Measurements from ENCODE around the gene GORAB. TPM values are rescaled to one million over a fixed set of nuclear protein-coding genes. Genes with fewer than 3 reads are reported as not detected.

GORAB gene
- total and polyA plus RNA-seq, 10 donors, result 10.2 to 21.6 (median 14.0) TPM

DNA sequence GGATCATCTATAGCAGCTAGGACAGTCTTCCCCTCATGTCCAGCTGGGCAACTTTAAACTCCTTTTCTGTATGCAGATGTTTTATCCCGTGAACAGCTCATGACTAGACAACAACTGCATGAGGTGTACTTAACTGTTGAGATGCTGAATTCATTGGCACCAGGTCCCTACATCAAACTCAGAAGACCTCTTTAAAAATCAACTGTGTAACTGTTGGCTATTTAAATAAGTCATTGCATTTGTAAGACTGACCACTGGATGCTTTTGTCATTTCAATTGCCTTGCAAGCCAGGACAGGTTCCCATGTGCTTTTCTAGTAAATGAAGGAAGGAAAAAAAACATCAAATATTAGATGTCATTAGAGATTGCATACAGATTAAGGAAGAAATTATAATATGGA lies 28.3 kb upstream of the GORAB start:
- no peak for DNase-seq
- Histone ChIP-seq H3K36me3 (no peaks in the 10 kb centered on the region), H3K4me3 (no peak overlapping the region), H3K9me3 (peaks cover 0 to 8% (median 0%) of the 10 kb centered on the region in 8 donors), H3K27me3 (replicated peaks in 1 of 7) (no peaks in the 10 kb centered on the region), H3K4me1 (no peaks in the 10 kb centered on the region), H3K27ac (no peak overlapping the region)
- TF ChIP-seq POLR2AphosphoS5 (IDR thresholded peaks at IDR 0.05) (no peak), POLR2A (IDR thresholded peaks at IDR 0.05) (no peak)
- TF ChIP-seq, protein P1, sequence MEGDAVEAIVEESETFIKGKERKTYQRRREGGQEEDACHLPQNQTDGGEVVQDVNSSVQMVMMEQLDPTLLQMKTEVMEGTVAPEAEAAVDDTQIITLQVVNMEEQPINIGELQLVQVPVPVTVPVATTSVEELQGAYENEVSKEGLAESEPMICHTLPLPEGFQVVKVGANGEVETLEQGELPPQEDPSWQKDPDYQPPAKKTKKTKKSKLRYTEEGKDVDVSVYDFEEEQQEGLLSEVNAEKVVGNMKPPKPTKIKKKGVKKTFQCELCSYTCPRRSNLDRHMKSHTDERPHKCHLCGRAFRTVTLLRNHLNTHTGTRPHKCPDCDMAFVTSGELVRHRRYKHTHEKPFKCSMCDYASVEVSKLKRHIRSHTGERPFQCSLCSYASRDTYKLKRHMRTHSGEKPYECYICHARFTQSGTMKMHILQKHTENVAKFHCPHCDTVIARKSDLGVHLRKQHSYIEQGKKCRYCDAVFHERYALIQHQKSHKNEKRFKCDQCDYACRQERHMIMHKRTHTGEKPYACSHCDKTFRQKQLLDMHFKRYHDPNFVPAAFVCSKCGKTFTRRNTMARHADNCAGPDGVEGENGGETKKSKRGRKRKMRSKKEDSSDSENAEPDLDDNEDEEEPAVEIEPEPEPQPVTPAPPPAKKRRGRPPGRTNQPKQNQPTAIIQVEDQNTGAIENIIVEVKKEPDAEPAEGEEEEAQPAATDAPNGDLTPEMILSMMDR (IDR thresholded peaks at IDR 0.05 in 8 of 11, conservative IDR thresholded peaks at IDR 0.05 in 3 of 11), result no peak
- intact Hi-C loops (cut with DNase I; ENCODE audit: low total_unique reads), result no loop called here
- WGBS, 5 donors, result 57 to 65% (median 61%) methylated on average over 1 of the region's 1 CpG

DNA sequence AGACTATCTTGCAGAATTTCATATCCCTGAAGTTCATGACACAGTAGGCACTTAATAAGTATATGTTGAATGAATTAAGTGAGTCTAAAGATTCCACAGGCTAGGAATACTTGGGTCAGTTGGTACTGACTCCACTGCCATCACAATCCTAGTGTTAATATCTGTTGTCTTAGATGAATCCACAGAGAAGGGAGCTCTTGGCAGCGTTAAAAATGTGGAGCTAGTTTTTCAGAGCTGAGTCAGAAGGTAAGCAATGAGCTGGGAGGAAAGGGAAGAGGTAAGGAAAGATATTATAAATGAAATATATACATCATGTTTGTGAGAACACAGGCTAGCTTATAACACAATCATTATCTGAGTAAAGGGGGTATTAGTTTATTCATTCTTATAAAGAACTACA lies 21.8 kb upstream of the GORAB start:
- intact Hi-C loops (cut with DNase I; ENCODE audit: low total_unique reads), result no loop called here
- no peak for TF ChIP-seq POLR2A (IDR thresholded peaks at IDR 0.05)
- no peak for TF ChIP-seq POLR2AphosphoS5 (IDR thresholded peaks at IDR 0.05)
- TF ChIP-seq, protein P1 (IDR thresholded peaks at IDR 0.05 in 8 of 11, conservative IDR thresholded peaks at IDR 0.05 in 3 of 11), result no peak
- Histone ChIP-seq H3K27me3 (replicated peaks in 1 of 7) (peaks cover 0 to 3% (median 0%) of the 10 kb centered on the region in 7 donors), H3K36me3 (no peaks in the 10 kb centered on the region), H3K27ac (no peak overlapping the region), H3K4me3 (no peak overlapping the region), H3K9me3 (peaks cover 0 to 2% (median 0%) of the 10 kb centered on the region in 8 donors), H3K4me1 (no peaks in the 10 kb centered on the region)
- WGBS, 5 donors, result 58 to 90% (median 85%) methylated on average over 1 of the region's 1 CpG
- no peak for DNase-seq

DNA sequence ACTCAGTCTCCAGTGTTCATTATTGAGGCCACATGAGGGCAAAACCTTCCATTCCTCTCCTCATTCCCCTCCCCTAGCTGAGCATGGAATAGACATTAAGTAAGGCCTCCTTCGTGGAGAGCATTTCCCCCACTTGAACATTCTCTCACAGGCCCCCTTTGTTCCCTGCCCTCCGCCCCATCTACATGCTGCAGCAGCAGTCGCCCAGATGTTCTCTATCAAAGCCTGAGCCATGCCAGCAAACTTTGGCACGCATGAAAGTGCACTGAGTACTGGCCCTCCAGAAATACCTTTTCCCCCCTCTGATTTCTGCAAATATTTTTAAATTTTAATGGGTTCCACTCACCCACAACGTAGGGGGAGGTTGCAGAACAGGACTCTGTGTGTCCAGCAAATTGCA lies 20.9 kb upstream of the GORAB start:
- intact Hi-C loops (cut with DNase I; ENCODE audit: low total_unique reads), result no loop called here
- TF ChIP-seq POLR2A (IDR thresholded peaks at IDR 0.05), result no peak
- TF ChIP-seq, protein P1 (IDR thresholded peaks at IDR 0.05 in 8 of 11, conservative IDR thresholded peaks at IDR 0.05 in 3 of 11), result no peak
- TF ChIP-seq POLR2AphosphoS5 (IDR thresholded peaks at IDR 0.05), result no peak
- WGBS, 5 donors, result 62 to 75% (median 67%) methylated on average over 5 of the region's 5 CpGs

DNA sequence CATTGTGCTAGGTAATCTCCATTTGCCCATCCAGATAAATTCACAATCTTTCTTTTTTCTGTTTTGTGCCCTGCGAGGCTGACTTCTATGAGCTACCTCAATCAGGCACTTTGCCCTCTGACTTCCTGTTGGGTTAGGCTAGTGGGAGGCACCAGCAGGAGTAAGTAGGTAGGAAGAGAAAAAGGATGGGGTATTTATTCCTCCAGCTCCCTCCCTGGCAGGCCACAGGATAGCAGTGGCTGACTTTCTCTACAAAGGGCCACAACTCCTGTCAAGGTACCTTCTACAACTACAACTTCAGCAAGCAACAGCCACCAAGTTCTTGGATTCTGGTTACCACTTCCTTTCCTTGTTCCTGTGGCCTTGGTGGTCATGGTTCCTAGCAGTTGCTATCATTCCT lies 18.8 kb upstream of the GORAB start:
- Histone ChIP-seq H3K27ac (no peak overlapping the region), H3K27me3 (replicated peaks in 1 of 7) (peaks cover 0 to 3% (median 0%) of the 10 kb centered on the region in 7 donors), H3K4me1 (no peaks in the 10 kb centered on the region), H3K36me3 (no peaks in the 10 kb centered on the region), H3K9me3 (no peaks in the 10 kb centered on the region), H3K4me3 (no peak overlapping the region)
- intact Hi-C loops (cut with DNase I; ENCODE audit: low total_unique reads), result no loop called here
- DNase-seq, result no peak
- no peak for TF ChIP-seq POLR2AphosphoS5 (IDR thresholded peaks at IDR 0.05)
- TF ChIP-seq, protein P1 (IDR thresholded peaks at IDR 0.05 in 8 of 11, conservative IDR thresholded peaks at IDR 0.05 in 3 of 11), result no peak
- TF ChIP-seq POLR2A (IDR thresholded peaks at IDR 0.05), result no peak
- WGBS, 5 donors, result 35 to 77% (median 49%) methylated on average over 1 of the region's 1 CpG

More for the DNA sequence above, 20.9 kb upstream of the GORAB start:
- H3K27me3 ChIP-seq (replicated peaks in 1 of 7), result peaks cover 0 to 3% (median 0%) of the 10 kb centered on the region in 7 donors
- H3K9me3 ChIP-seq, result no peaks in the 10 kb centered on the region
- no peak for DNase-seq
- H3K4me3 ChIP-seq, result no peak overlapping the region
- H3K27ac ChIP-seq, result no peak overlapping the region
- H3K4me1 ChIP-seq, result no peaks in the 10 kb centered on the region
- H3K36me3 ChIP-seq, result no peaks in the 10 kb centered on the region
